Measurements from ENCODE around the gene TIMM10B.

The TIMM10B gene

GRCh38 chr11:6482441-6482840 is 1.1 kb downstream of the TIMM10B start:
- H3K9me3 Mint-ChIP-seq = no peaks in the 10 kb centered on the region
- peak overlapping the region; percentile 95 for H3K4me3 Mint-ChIP-seq
- H3K27ac Mint-ChIP-seq = peak overlapping the region; percentile 96
- peaks cover 28% of the 10 kb centered on the region for H3K36me3 Mint-ChIP-seq (ENCODE audit: low read depth)
- no peaks in the 10 kb centered on the region for H3K27me3 Mint-ChIP-seq
- H3K4me1 Mint-ChIP-seq (ENCODE audit: low read depth) = peaks cover 41% of the 10 kb centered on the region

- H3K4me1 Mint-ChIP-seq (ENCODE audit: low read depth) = peaks cover 47% of the 10 kb centered on the region
- H3K27me3 Mint-ChIP-seq = no peaks in the 10 kb centered on the region
- peak overlapping the region; percentile 96 for H3K27ac Mint-ChIP-seq
- no peaks in the 10 kb centered on the region for H3K9me3 Mint-ChIP-seq
- H3K36me3 Mint-ChIP-seq (ENCODE audit: low read depth) = peaks cover 24% of the 10 kb centered on the region
- H3K4me3 Mint-ChIP-seq = peak overlapping the region; percentile 95
Observed at GRCh38 chr11:6483015-6483414, 1.7 kb downstream of the TIMM10B start.

- Mint-ChIP-seq H3K4me1 (ENCODE audit: low read depth) (peaks cover 32% of the 10 kb centered on the region), H3K9me3 (no peaks in the 10 kb centered on the region), H3K36me3 (ENCODE audit: low read depth) (peaks cover 32% of the 10 kb centered on the region), H3K4me3 (no peak overlapping the region), H3K27me3 (no peaks in the 10 kb centered on the region), H3K27ac (no peak overlapping the region)
Observed at GRCh38 chr11:6485661-6486060, 4.4 kb downstream of the TIMM10B start.

- Mint-ChIP-seq H3K4me1 (ENCODE audit: low read depth) (peaks cover 27% of the 10 kb centered on the region), H3K36me3 (ENCODE audit: low read depth) (peaks cover 32% of the 10 kb centered on the region), H3K27ac (no peak overlapping the region), H3K27me3 (no peaks in the 10 kb centered on the region), H3K9me3 (no peaks in the 10 kb centered on the region), H3K4me3 (no peak overlapping the region)
Observed at GRCh38 chr11:6486256-6486655, 5.0 kb downstream of the TIMM10B start.

GRCh38 chr11:6486938-6487337 is 5.6 kb downstream of the TIMM10B start:
- no peak overlapping the region for H3K4me3 Mint-ChIP-seq
- H3K9me3 Mint-ChIP-seq = no peaks in the 10 kb centered on the region
- no peaks in the 10 kb centered on the region for H3K27me3 Mint-ChIP-seq
- peaks cover 27% of the 10 kb centered on the region for H3K4me1 Mint-ChIP-seq (ENCODE audit: low read depth)
- no peak overlapping the region for H3K27ac Mint-ChIP-seq
- H3K36me3 Mint-ChIP-seq (ENCODE audit: low read depth) = peaks cover 38% of the 10 kb centered on the region

GRCh38 chr11:6488342-6488741 is 7.0 kb downstream of the TIMM10B start:
- peaks cover 14% of the 10 kb centered on the region for H3K4me1 Mint-ChIP-seq (ENCODE audit: low read depth)
- peaks cover 38% of the 10 kb centered on the region for H3K36me3 Mint-ChIP-seq (ENCODE audit: low read depth)
- peak overlapping the region; percentile 51 for H3K27ac Mint-ChIP-seq
- no peaks in the 10 kb centered on the region for H3K27me3 Mint-ChIP-seq
- no peak overlapping the region for H3K4me3 Mint-ChIP-seq
- H3K9me3 Mint-ChIP-seq = no peaks in the 10 kb centered on the region

GRCh38 chr11:6488821-6489220 is 7.5 kb downstream of the TIMM10B start:
- H3K27me3 Mint-ChIP-seq = no peaks in the 10 kb centered on the region
- H3K4me3 Mint-ChIP-seq = no peak overlapping the region
- peaks cover 11% of the 10 kb centered on the region for H3K4me1 Mint-ChIP-seq (ENCODE audit: low read depth)
- H3K27ac Mint-ChIP-seq = no peak overlapping the region
- H3K9me3 Mint-ChIP-seq = no peaks in the 10 kb centered on the region
- peaks cover 39% of the 10 kb centered on the region for H3K36me3 Mint-ChIP-seq (ENCODE audit: low read depth)

GRCh38 chr11:6489306-6489705 is 8.0 kb downstream of the TIMM10B start:
- H3K4me3 Mint-ChIP-seq = no peak overlapping the region
- H3K9me3 Mint-ChIP-seq = no peaks in the 10 kb centered on the region
- no peak overlapping the region for H3K27ac Mint-ChIP-seq
- peaks cover 44% of the 10 kb centered on the region for H3K36me3 Mint-ChIP-seq (ENCODE audit: low read depth)
- peaks cover 11% of the 10 kb centered on the region for H3K4me1 Mint-ChIP-seq (ENCODE audit: low read depth)
- H3K27me3 Mint-ChIP-seq = no peaks in the 10 kb centered on the region

- Mint-ChIP-seq H3K27me3 (no peaks in the 10 kb centered on the region), H3K27ac (no peak within 1 kb of the TSS), H3K9me3 (no peaks in the 10 kb centered on the region), H3K4me1 (ENCODE audit: low read depth) (no peaks in the 10 kb centered on the region), H3K4me3 (no peak within 1 kb of the TSS), H3K36me3 (ENCODE audit: low read depth) (peaks cover 49% of the 10 kb centered on the region)
Observed at GRCh38 chr11:6497069-6497839, 16.0 kb downstream of the TIMM10B start, which contains the start of gene DNHD1. Gene DNHD1 (plus strand): TSS chr11:6497280. CDS start chr11:6498216, 936 bp downstream.

GRCh38 chr11:6498121-6498520 is 16.8 kb downstream of the TIMM10B start:
- Mint-ChIP-seq H3K9me3 (no peaks in the 10 kb centered on the region), H3K27me3 (no peaks in the 10 kb centered on the region), H3K27ac (no peak overlapping the region), H3K4me1 (ENCODE audit: low read depth) (no peaks in the 10 kb centered on the region), H3K4me3 (no peak overlapping the region), H3K36me3 (ENCODE audit: low read depth) (peaks cover 46% of the 10 kb centered on the region)

GRCh38 chr11:6498544-6498943 is 17.2 kb downstream of the TIMM10B start:
- Mint-ChIP-seq H3K36me3 (ENCODE audit: low read depth) (peaks cover 47% of the 10 kb centered on the region), H3K9me3 (no peaks in the 10 kb centered on the region), H3K27me3 (no peaks in the 10 kb centered on the region), H3K27ac (no peak overlapping the region), H3K4me1 (ENCODE audit: low read depth) (no peaks in the 10 kb centered on the region), H3K4me3 (no peak overlapping the region)

GRCh38 chr11:6502382-6502781 is 21.1 kb downstream of the TIMM10B start:
- H3K9me3 Mint-ChIP-seq = no peaks in the 10 kb centered on the region
- H3K4me1 Mint-ChIP-seq (ENCODE audit: low read depth) = peaks cover 5% of the 10 kb centered on the region
- no peak overlapping the region for H3K4me3 Mint-ChIP-seq
- H3K27me3 Mint-ChIP-seq = no peaks in the 10 kb centered on the region
- peaks cover 44% of the 10 kb centered on the region for H3K36me3 Mint-ChIP-seq (ENCODE audit: low read depth)
- no peak overlapping the region for H3K27ac Mint-ChIP-seq

- H3K27ac Mint-ChIP-seq = no peak overlapping the region
- H3K36me3 Mint-ChIP-seq (ENCODE audit: low read depth) = peaks cover 39% of the 10 kb centered on the region
- H3K4me3 Mint-ChIP-seq = no peak overlapping the region
- H3K9me3 Mint-ChIP-seq = no peaks in the 10 kb centered on the region
- peaks cover 5% of the 10 kb centered on the region for H3K4me1 Mint-ChIP-seq (ENCODE audit: low read depth)
- no peaks in the 10 kb centered on the region for H3K27me3 Mint-ChIP-seq
Observed at GRCh38 chr11:6504166-6504565, 22.9 kb downstream of the TIMM10B start.

GRCh38 chr11:6505577-6506240 is 24.4 kb downstream of the TIMM10B start:
- no peak overlapping the region for H3K27ac Mint-ChIP-seq
- no peak overlapping the region for H3K4me3 Mint-ChIP-seq
- H3K27me3 Mint-ChIP-seq = no peaks in the 10 kb centered on the region
- peaks cover 5% of the 10 kb centered on the region for H3K4me1 Mint-ChIP-seq (ENCODE audit: low read depth)
- H3K36me3 Mint-ChIP-seq (ENCODE audit: low read depth) = peaks cover 46% of the 10 kb centered on the region
- no peaks in the 10 kb centered on the region for H3K9me3 Mint-ChIP-seq

- no peaks in the 10 kb centered on the region for H3K4me1 Mint-ChIP-seq (ENCODE audit: low read depth)
- peaks cover 70% of the 10 kb centered on the region for H3K36me3 Mint-ChIP-seq (ENCODE audit: low read depth)
- H3K9me3 Mint-ChIP-seq = no peaks in the 10 kb centered on the region
Observed at GRCh38 chr11:6516865-6517264, 35.6 kb downstream of the TIMM10B start.

More at GRCh38 chr11:6516865-6517264, 35.6 kb downstream of the TIMM10B start:
- Mint-ChIP-seq H3K27ac (no peak overlapping the region), H3K4me3 (no peak overlapping the region), H3K27me3 (no peaks in the 10 kb centered on the region)
